Transverse colon (tissue), 4 donors: ENCODE measurements around the gene YJEFN3.

ENCODE experiments used
- CTCF ChIP-seq, 5 experiments: fragments of 200-600 bp in 3 of 5; fragments of 450-650 bp in 2 of 5; sonication (generic) in 3 of 5; IDR thresholded peaks; 1 replicate in 2 of 5; 2 replicates in 3 of 5; pipeline ENCODE4 v1.5.1; 2016 to 2017; ENCODE audit warnings: antibody characterized with exemption in 5 of 5, inconsistent platforms in 3 of 5, mild to moderate bottlenecking in 2 of 5, moderate library complexity in 1 of 5
- POLR2A ChIP-seq: fragments of 450-650 bp; IDR thresholded peaks from one replicate; pipeline ENCODE4 v1.6.1; 2016; ENCODE audit warnings: antibody characterized with exemption, mild to moderate bottlenecking, moderate library complexity
- POLR2AphosphoS5 ChIP-seq, 3 donors: sonication (generic); formaldehyde crosslinking; IDR thresholded peaks; one replicate each; pipeline ENCODE4 v1.6.1; 2016; ENCODE audit warnings: antibody characterized with exemption in 3 of 3

GRCh38 chr19:19504754-19505668, 23.7 kb upstream of the YJEFN3 start:
- TF ChIP-seq CTCF (IDR thresholded peaks at IDR 0.05) (no peak), POLR2A (no peak), POLR2AphosphoS5 (IDR thresholded peaks at IDR 0.05) (no peak)
